Posterior vena cava (tissue), 2 donors: ENCODE measurements around the gene EMD. TPM values are rescaled to one million over a fixed set of nuclear protein-coding genes. Genes with fewer than 3 reads are reported as not detected.

ENCODE experiments used
- total RNA-seq, 2 donors: library from RNA; stranded (reverse); fragmentation: NEBNext Ultra II Directional; extraction: Animal tissue kit (Norgen Biotek cat#: 25700); gene quantifications; one replicate each; pipeline ENCODE4 v1.2.1, GENCODE V29; 2021
- donor health status: DM: yes; HTN: yes; CAD: no.
- donor health status: DM: yes; HTN: yes; CAD: no.

The EMD gene
- total RNA-seq, 2 donors from 2014 or later: 61.8 to 67.2 TPM

Other genes starting within 250 kb of the EMD start
- gene OPN1LW, start 235.1 kb upstream of the EMD start, total RNA-seq: not detected
- gene OPN1MW, start 196.7 kb upstream of the EMD start, total RNA-seq: not detected
- not detected for gene OPN1MW2, start 159.5 kb upstream of the EMD start, total RNA-seq
- not detected for gene OPN1MW3, start 121.7 kb upstream of the EMD start, total RNA-seq
- not detected for gene TEX28, start 84.2 kb upstream of the EMD start, total RNA-seq
- under 1 TPM; 0.29 to 0.46 TPM for gene TKTL1, start 83.5 kb upstream of the EMD start, total RNA-seq
- gene FLNA, start 4.7 kb upstream of the EMD start, total RNA-seq: 1,000 to 10,000 TPM; 5,571 to 6,731 TPM
- 1,000 to 10,000 TPM; 2,294 to 2,387 TPM for gene RPL10, start 19.1 kb downstream of the EMD start, total RNA-seq
- 10 to 100 TPM; 15.9 to 20.0 TPM for gene DNASE1L1, start 30.0 kb downstream of the EMD start, total RNA-seq
- 10 to 100 TPM; 25.3 to 28.1 TPM for gene TAFAZZIN, start 32.2 kb downstream of the EMD start, total RNA-seq
- gene ATP6AP1, start 49.4 kb downstream of the EMD start, total RNA-seq: 10 to 100 TPM; 43.8 to 59.9 TPM
- gene GDI1, start 57.9 kb downstream of the EMD start, total RNA-seq: 100 to 1,000 TPM; 106 to 108 TPM
- 10 to 100 TPM; 52.7 to 63.3 TPM for gene FAM50A, start 64.8 kb downstream of the EMD start, total RNA-seq
- gene PLXNA3, start 79.0 kb downstream of the EMD start, total RNA-seq: 10 to 100 TPM; 23.7 to 31.1 TPM
- gene LAGE3, start 100.0 kb downstream of the EMD start, total RNA-seq: 10 to 100 TPM; 10.2 to 15.0 TPM
- 10 to 100 TPM; 30.1 TPM for gene UBL4A, start 107.3 kb downstream of the EMD start, total RNA-seq
- 10 to 100 TPM; 27.4 to 31.3 TPM for gene SLC10A3, start 111.3 kb downstream of the EMD start, total RNA-seq
- 10 to 100 TPM; 26.1 to 28.6 TPM for gene FAM3A, start 136.9 kb downstream of the EMD start, total RNA-seq
- gene G6PD, start 167.6 kb downstream of the EMD start, total RNA-seq: 10 to 100 TPM; 51.9 to 55.4 TPM
- 10 to 100 TPM; 24.2 to 25.6 TPM for gene IKBKG, start 168.3 kb downstream of the EMD start, total RNA-seq
- gene CTAG1A, start 205.8 kb downstream of the EMD start, total RNA-seq: not detected
- not detected for gene CTAG1B, start 240.0 kb downstream of the EMD start, total RNA-seq